Sigmoid colon (tissue), 4 donors: Measurements from ENCODE around the gene TRIM25.

ENCODE experiments used
- EP300 ChIP-seq, 4 donors: sonication (generic); formaldehyde crosslinking; IDR thresholded peaks; one replicate each; pipeline ENCODE4 v1.6.1; 2017; ENCODE audit warnings: antibody characterized with exemption in 4 of 4
- POLR2A ChIP-seq, 2 donors: fragments of 450-650 bp; IDR thresholded peaks; one replicate each; pipeline ENCODE4 v1.6.1; 2016; ENCODE audit warnings: antibody characterized with exemption in 2 of 2, mild to moderate bottlenecking in 2 of 2, moderate library complexity in 2 of 2
- TF ChIP-seq, protein P1 (sequence below), 4 experiments: fragments of 450-650 bp in 3 of 4; fragments of 200-600 bp in 1 of 4; IDR thresholded peaks; one replicate each; pipeline ENCODE4 v1.5.1; 2016 to 2019; ENCODE audit warnings: antibody characterized with exemption in 4 of 4, mild to moderate bottlenecking in 3 of 4, moderate library complexity in 2 of 4

DNA sequence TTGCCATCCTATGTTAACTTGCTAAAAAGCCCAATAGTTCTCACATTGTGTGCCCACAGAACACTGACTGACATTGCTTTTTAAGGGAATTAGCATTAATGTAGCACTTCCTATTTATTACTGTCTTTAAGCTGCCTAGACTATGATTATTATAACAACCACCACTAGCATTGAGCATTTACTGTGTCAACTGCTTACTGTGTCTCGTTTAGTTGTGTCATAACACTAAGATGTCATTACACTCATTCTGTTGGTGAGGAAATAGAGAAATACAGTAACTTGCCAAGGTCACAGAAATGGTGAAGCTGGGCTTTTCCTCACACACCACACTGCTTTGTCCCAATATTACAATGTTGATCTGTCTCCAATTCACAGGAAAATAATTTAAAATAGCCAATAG, 30.2 kb downstream of the TRIM25 start:
- TF ChIP-seq POLR2A (IDR thresholded peaks at IDR 0.05) (no peak), EP300 (IDR thresholded peaks at IDR 0.05) (no peak)
- TF ChIP-seq, protein P1, sequence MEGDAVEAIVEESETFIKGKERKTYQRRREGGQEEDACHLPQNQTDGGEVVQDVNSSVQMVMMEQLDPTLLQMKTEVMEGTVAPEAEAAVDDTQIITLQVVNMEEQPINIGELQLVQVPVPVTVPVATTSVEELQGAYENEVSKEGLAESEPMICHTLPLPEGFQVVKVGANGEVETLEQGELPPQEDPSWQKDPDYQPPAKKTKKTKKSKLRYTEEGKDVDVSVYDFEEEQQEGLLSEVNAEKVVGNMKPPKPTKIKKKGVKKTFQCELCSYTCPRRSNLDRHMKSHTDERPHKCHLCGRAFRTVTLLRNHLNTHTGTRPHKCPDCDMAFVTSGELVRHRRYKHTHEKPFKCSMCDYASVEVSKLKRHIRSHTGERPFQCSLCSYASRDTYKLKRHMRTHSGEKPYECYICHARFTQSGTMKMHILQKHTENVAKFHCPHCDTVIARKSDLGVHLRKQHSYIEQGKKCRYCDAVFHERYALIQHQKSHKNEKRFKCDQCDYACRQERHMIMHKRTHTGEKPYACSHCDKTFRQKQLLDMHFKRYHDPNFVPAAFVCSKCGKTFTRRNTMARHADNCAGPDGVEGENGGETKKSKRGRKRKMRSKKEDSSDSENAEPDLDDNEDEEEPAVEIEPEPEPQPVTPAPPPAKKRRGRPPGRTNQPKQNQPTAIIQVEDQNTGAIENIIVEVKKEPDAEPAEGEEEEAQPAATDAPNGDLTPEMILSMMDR (IDR thresholded peaks at IDR 0.05), result no peak
